Tibial artery (tissue), 4 donors: ENCODE data around the gene PTPRN2.
"Not testable (repeated sequence)": the region's sequence is repeated elsewhere in the genome, so short reads cannot be mapped to it uniquely, and the experiment has no call there.

Experiments
- DNase-seq, 2 donors: peaks; one replicate each; pipeline ENCODE4 v3.0.0-alpha.2; 2019
- H3K27ac ChIP-seq, 2 donors: fragments of 200-600 bp; sonication (generic) in 1 of 2; 1 replicate in 1 of 2; 2 replicates in 1 of 2; pipeline ENCODE4 v1.5.1; 2018 to 2019; ENCODE audit warnings: mild to moderate bottlenecking in 1 of 2
- H3K27me3 ChIP-seq, 2 donors: fragments of 200-600 bp; sonication (generic) in 1 of 2; one replicate each; pipeline versions ENCODE4 v1.5.1 to v1.6.0; 2016 to 2019
- H3K36me3 ChIP-seq, 3 donors: fragments of 200-600 bp; sonication (generic) in 2 of 3; one replicate each; pipeline ENCODE4 v1.5.1; 2016 to 2019; ENCODE audit warnings: mild to moderate bottlenecking in 2 of 3
- H3K4me1 ChIP-seq, 4 donors: fragments of 200-600 bp; sonication (generic) in 2 of 4; 1 replicate in 3 of 4; 2 replicates in 1 of 4; pipeline ENCODE4 v1.5.1; 2016 to 2019
- H3K4me3 ChIP-seq, 2 donors: fragments of 200-600 bp; sonication (generic) in 1 of 2; 1 replicate in 1 of 2; 2 replicates in 1 of 2; pipeline ENCODE4 v1.5.1; 2018 to 2019; ENCODE audit warnings: mild to moderate bottlenecking in 2 of 2
- H3K9me3 ChIP-seq, 3 donors: fragments of 200-600 bp; sonication (generic) in 1 of 3; one replicate each; pipeline ENCODE4 v1.5.1; 2016 to 2019
- intact Hi-C: fragments of 100-400 bp; cut with DNase I; formaldehyde crosslinking; loops from one replicate; pipeline ENCODE4 v1.15.0; 2023; ENCODE audit warnings: low total_unique reads
- TF ChIP-seq, protein P1 (sequence below), 2 experiments: fragments of 200-600 bp in 1 of 2; fragments of 450-650 bp in 1 of 2; IDR thresholded peaks; one replicate each; pipeline ENCODE4 v1.5.1; 2017 to 2019; ENCODE audit warnings: antibody characterized with exemption in 2 of 2, mild to moderate bottlenecking in 1 of 2, moderate library complexity in 1 of 2

PTPRN2 gene

DNA sequence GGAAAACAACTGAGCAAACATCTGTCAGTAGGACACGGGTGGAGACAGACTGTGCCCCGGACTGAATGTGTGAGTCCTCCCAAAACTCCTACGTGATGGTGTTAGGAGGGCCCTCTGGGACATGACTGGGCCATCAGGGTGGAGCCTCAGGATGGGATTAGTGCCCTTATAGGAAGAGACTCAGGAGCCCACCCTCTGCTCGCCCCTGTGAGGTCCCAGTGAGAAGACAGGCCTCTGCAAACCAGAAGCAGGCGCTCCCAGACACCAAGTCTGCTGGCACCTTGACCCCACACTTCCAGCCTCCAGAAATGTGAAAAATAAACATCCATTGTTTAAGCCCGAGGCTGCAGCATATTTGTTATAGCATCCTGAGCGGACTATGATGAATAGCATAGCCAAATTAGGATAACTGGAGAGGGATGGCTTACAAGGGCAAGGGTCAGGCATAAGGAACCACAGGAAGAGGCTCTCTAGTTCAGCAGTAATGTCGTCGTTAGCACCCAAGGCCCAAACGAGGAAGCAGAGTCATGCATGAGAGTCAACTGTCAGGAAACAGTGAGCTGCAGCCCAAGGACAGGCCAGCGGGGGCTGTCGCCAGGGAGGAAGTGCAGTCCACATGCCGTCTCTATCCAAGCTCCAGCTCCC is 50.6 kb downstream of the PTPRN2 start:
- no peak for DNase-seq
- Histone ChIP-seq H3K4me3 (no peak overlapping the region), H3K4me1 (no peaks in the 10 kb centered on the region), H3K27me3 (peaks cover 0 to 14% of the 10 kb centered on the region in 2 donors), H3K9me3 (no peaks in the 10 kb centered on the region), H3K36me3 (no peaks in the 10 kb centered on the region), H3K27ac (no peak overlapping the region)
- intact Hi-C loops: no loop called here
- TF ChIP-seq, protein P1, sequence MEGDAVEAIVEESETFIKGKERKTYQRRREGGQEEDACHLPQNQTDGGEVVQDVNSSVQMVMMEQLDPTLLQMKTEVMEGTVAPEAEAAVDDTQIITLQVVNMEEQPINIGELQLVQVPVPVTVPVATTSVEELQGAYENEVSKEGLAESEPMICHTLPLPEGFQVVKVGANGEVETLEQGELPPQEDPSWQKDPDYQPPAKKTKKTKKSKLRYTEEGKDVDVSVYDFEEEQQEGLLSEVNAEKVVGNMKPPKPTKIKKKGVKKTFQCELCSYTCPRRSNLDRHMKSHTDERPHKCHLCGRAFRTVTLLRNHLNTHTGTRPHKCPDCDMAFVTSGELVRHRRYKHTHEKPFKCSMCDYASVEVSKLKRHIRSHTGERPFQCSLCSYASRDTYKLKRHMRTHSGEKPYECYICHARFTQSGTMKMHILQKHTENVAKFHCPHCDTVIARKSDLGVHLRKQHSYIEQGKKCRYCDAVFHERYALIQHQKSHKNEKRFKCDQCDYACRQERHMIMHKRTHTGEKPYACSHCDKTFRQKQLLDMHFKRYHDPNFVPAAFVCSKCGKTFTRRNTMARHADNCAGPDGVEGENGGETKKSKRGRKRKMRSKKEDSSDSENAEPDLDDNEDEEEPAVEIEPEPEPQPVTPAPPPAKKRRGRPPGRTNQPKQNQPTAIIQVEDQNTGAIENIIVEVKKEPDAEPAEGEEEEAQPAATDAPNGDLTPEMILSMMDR (IDR thresholded peaks at IDR 0.05): no peak

DNA sequence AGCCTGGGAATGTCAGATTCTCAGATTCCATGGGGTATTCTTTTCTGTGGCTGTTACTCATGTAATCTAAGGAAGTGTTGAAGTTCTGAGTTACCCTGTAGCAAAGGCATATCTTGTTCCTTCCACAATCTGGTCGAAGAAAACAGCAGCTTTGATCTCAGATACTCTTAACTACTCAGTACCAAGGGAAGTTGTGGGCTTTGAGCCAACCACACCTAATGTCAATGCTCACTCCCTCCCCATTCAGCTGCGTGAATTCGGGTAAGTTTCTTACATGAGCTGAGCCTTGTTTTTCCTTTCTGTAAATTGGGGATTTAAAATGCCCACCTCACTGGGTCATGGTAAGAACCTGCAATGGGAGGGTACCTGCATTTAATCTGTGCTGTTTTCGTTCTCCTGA is 52.5 kb downstream of the PTPRN2 start:
- Histone ChIP-seq H3K27me3 (peaks cover 0 to 10% of the 10 kb centered on the region in 2 donors), H3K9me3 (no peaks in the 10 kb centered on the region), H3K4me1 (no peaks in the 10 kb centered on the region), H3K4me3 (no peak overlapping the region), H3K36me3 (no peaks in the 10 kb centered on the region), H3K27ac (no peak overlapping the region)
- DNase-seq: no peak
- intact Hi-C loops: no loop called here
- TF ChIP-seq, protein P1 (IDR thresholded peaks at IDR 0.05): no peak

DNA sequence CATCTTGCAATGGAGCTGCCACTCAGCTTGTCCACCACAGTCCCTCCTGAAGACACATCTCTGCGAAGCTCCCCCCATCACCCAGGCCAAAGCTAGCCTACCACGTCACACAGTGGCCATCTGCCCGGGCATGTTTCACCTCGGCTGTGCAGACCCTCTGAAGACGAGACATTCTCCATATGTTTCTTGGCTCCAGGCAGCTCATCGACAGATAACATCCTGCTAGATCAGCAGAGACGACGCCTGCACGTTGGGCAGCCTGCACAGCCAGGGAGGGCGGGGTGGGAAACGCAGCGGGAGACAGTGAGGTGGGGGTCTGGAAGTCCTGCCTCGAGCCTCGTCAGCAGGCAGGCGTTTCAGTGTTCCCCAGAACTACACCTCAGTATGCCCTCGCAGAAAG is 53.0 kb downstream of the PTPRN2 start:
- Histone ChIP-seq H3K27me3 (peaks cover 0 to 8% of the 10 kb centered on the region in 2 donors), H3K4me1 (no peaks in the 10 kb centered on the region), H3K27ac (no peak overlapping the region), H3K9me3 (no peaks in the 10 kb centered on the region), H3K36me3 (no peaks in the 10 kb centered on the region), H3K4me3 (no peak overlapping the region)
- TF ChIP-seq, protein P1 (IDR thresholded peaks at IDR 0.05): no peak
- DNase-seq: no peak
- intact Hi-C loops: no loop called here

DNA sequence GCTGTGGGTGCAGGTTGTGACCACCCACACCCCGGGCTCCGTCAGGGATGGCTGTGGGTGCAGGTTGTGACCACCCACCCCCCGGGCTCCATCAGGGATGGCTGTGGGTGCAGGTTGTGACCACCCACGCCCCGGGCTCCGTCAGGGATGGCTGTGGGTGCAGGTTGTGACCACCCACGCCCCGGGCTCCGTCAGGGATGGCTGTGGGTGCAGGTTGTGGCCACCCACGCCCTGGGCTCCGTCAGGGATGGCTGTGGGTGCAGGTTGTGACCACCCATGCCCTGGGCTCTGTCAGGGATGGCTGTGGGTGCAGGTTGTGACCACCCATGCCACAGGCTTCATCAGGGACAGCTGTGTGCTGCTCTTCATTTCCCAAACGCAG is 53.5 kb downstream of the PTPRN2 start:
- H3K27ac ChIP-seq, H3K36me3 ChIP-seq, H3K27me3 ChIP-seq, intact Hi-C loops, H3K9me3 ChIP-seq, H3K4me3 ChIP-seq, DNase-seq, H3K4me1 ChIP-seq: not testable (repeated sequence)

DNA sequence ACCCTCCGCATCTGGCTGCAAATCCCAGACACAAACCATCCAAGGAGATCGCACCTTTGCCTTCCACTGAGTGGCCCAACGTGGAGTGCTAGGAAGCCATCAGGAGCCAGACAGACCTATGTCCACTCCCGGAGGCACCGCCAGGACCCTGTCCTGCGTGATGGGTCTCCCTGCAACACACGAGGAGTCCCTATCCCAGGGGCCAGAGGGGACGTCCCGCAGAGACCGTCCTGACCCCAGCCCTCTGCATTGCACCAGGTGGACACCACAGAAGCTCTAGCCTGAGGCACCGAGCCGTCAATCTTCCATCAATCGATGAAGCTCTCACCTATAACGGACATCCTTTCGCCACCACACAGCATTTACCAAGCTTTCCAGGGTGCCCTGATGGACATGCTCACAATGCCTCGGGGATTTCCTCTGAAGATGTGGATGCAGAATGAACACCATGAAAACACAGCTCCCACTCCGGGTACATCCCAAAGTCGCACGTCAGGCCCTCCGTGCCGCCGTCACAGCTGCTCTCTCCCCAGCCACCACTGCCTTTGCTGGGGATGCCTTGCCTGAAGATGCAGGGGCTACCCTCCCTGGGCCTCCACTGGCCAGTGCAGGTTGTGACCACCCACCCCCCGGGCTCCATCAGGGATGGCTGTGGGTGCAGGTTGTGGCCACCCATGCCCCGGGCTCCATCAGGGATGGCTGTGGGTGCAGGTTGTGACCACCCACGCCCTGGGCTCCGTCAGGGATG is 54.1 kb downstream of the PTPRN2 start:
- peaks cover 0 to 7% of the 10 kb centered on the region in 2 donors for H3K27me3 ChIP-seq

More for the DNA sequence above, 54.1 kb downstream of the PTPRN2 start:
- intact Hi-C loops: no loop called here
- TF ChIP-seq, protein P1 (IDR thresholded peaks at IDR 0.05): no peak
- Histone ChIP-seq H3K4me3 (no peak overlapping the region), H3K36me3 (no peaks in the 10 kb centered on the region), H3K4me1 (no peaks in the 10 kb centered on the region), H3K9me3 (no peaks in the 10 kb centered on the region), H3K27ac (no peak overlapping the region)
- no peak for DNase-seq
